ENCODE data around the gene KCNK4.

DNA sequence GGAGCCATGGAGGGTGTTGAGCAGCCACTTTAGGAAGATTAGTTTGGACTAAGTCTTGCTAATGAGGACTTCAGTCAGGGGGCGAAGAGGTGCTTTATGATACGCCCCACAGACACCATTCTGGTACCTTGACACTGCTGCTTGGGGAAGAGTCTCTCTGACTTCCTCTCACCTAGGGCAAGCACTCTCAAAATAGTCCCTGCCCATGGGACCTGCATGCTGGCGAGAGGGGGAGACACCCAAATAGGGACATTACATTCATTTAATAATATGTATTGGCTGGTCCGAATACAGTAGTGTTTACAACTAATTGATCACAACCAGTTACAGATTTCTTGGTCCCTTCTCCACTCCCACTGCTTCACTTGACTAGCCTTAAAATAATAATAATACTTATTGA is 4.7 kb downstream of the KCNK4 start:
- TF ChIP-seq, protein P1, sequence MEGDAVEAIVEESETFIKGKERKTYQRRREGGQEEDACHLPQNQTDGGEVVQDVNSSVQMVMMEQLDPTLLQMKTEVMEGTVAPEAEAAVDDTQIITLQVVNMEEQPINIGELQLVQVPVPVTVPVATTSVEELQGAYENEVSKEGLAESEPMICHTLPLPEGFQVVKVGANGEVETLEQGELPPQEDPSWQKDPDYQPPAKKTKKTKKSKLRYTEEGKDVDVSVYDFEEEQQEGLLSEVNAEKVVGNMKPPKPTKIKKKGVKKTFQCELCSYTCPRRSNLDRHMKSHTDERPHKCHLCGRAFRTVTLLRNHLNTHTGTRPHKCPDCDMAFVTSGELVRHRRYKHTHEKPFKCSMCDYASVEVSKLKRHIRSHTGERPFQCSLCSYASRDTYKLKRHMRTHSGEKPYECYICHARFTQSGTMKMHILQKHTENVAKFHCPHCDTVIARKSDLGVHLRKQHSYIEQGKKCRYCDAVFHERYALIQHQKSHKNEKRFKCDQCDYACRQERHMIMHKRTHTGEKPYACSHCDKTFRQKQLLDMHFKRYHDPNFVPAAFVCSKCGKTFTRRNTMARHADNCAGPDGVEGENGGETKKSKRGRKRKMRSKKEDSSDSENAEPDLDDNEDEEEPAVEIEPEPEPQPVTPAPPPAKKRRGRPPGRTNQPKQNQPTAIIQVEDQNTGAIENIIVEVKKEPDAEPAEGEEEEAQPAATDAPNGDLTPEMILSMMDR (optimal IDR thresholded peaks at IDR 0.05 in 1 of 3, IDR thresholded peaks at IDR 0.05 in 1 of 3, conservative IDR thresholded peaks at IDR 0.05 in 1 of 3; ENCODE audit: extremely low read depth in 1 of 3, insufficient read depth in 2 of 3, low read length in 3 of 3): no peak
- TF ChIP-seq EZH2 (IDR thresholded peaks at IDR 0.05; ENCODE audit: low read length): no peak
